ENCODE measurements around the gene SLC45A1. TPM values are rescaled to one million over a fixed set of nuclear protein-coding genes. Genes with fewer than 3 reads are reported as not detected.
A peak's percentile ranks its signal among the peaks of the same experiment; 100 is the strongest.

The SLC45A1 gene
- total RNA-seq, 4 donors from 2014 or later: 5.8 to 9.8 (median 6.7) TPM

DNA sequence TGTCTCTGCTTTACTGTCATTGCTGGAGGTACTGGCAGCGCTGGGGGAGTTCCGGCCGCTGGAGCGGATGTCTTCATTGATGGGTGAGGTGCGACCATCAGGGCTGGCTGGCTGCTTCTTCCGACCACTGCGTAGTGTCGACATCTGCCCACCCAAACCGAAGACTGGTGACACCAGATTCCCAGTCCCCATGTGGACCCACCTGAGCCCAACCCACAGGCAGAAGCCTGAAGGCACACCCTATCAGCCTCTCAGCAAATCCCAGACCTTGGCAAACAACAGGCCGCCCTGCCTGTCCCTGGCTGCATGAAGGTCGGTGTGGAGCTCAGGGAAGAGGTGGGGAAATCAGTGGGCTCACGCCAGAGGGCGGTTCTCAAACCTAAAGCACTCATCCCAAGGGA, 44.8 kb downstream of the SLC45A1 start:
- peaks cover 0 to 82% of the 10 kb centered on the region in 2 donors for H3K36me3 ChIP-seq
- ATAC-seq: peak; percentile 28
- TF ChIP-seq POLR2AphosphoS5 (IDR thresholded peaks at IDR 0.05): no peak
- TF ChIP-seq, protein P1, sequence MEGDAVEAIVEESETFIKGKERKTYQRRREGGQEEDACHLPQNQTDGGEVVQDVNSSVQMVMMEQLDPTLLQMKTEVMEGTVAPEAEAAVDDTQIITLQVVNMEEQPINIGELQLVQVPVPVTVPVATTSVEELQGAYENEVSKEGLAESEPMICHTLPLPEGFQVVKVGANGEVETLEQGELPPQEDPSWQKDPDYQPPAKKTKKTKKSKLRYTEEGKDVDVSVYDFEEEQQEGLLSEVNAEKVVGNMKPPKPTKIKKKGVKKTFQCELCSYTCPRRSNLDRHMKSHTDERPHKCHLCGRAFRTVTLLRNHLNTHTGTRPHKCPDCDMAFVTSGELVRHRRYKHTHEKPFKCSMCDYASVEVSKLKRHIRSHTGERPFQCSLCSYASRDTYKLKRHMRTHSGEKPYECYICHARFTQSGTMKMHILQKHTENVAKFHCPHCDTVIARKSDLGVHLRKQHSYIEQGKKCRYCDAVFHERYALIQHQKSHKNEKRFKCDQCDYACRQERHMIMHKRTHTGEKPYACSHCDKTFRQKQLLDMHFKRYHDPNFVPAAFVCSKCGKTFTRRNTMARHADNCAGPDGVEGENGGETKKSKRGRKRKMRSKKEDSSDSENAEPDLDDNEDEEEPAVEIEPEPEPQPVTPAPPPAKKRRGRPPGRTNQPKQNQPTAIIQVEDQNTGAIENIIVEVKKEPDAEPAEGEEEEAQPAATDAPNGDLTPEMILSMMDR (IDR thresholded peaks at IDR 0.05): no peak
- TF ChIP-seq POLR2A (IDR thresholded peaks at IDR 0.05): no peak
- TF ChIP-seq EP300 (IDR thresholded peaks at IDR 0.05): no peak
- no peaks in the 10 kb centered on the region for H3K27me3 ChIP-seq
- no peaks in the 10 kb centered on the region for H3K9me3 ChIP-seq
- no peak overlapping the region for H3K4me3 ChIP-seq
- H3K4me1 ChIP-seq: peaks cover 12 to 84% (median 40%) of the 10 kb centered on the region in 3 donors
- peak overlapping the region in 3 of 4 donors; percentile 74 to 94 (median 92) for H3K27ac ChIP-seq
- 73 to 83% methylated on average over 4 to 8 of the region's 13 CpGs for WGBS, 2 donors (ENCODE audit: low coverage in 1 of 2)

DNA sequence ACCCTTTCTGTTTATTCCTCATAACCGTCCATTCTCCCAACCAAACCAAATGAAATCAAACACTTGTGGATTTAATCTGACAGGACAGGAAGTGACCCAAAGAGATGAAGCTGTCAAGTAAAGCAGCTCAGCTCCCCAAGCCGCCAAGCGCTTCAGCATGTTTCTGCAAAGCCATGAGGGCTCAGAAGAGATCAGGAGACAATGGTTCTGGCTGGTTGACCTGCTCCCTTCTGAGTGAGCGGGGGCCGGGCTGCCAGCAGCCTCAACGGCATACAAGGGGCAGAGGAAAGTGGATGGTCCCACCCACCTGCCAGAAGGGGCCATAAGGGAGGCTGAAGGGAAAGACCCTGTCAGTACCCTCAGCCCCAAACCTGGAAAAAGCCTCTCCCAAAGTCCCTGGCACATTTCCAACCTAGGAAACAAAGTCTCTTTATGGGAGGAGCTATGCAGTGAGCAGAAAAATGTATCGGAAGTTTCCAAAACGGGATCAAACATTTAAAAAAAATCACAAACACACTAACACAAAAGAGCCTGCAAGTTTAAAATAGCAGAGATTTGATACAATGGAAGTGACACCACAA, 45.4 kb downstream of the SLC45A1 start:
- peak overlapping the region in 1 of 2 donors; percentile 15 for H3K4me3 ChIP-seq
- H3K4me1 ChIP-seq: peaks cover 12 to 84% (median 37%) of the 10 kb centered on the region in 3 donors
- TF ChIP-seq, protein P1 (IDR thresholded peaks at IDR 0.05): no peak
- TF ChIP-seq EP300 (IDR thresholded peaks at IDR 0.05): no peak
- TF ChIP-seq POLR2AphosphoS5 (IDR thresholded peaks at IDR 0.05): no peak
- no peak for TF ChIP-seq POLR2A (IDR thresholded peaks at IDR 0.05)
- H3K9me3 ChIP-seq: no peaks in the 10 kb centered on the region
- H3K27me3 ChIP-seq: no peaks in the 10 kb centered on the region
- peak overlapping the region; percentile 49 to 94 (median 90) for H3K27ac ChIP-seq
- 11 to 48% methylated on average over 4 to 5 of the region's 8 CpGs for whole genome bisulfite sequencing, 2 donors (ENCODE audit: low coverage in 1 of 2)
- peaks cover 0 to 76% of the 10 kb centered on the region in 2 donors for H3K36me3 ChIP-seq
- no peak for ATAC-seq

DNA sequence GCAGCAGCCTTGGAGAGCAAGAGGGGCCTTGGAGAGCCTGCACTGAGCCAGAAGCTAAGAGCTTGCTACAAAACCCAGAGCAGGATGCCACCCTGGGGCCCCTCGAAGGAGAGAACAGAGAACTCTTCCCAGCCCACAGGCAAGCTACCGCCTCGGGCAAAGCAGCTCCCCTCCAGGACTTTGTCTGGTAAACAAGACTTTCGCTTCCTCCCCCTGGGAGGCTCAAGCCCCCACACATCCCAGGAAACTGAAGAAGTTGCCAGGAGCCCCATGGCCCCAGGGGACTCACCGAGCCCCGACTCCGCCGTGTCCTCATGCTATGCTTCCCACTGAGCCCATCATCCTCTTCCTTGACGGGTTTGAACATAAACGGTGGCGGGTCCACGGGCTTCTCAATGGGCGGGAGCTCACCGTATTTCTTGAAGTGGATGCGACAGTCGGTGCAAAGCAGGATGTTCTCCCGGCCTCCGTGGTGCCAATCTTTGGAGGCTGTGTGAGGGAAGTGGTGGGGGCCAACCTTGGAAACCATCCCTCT, 45.9 kb downstream of the SLC45A1 start:
- H3K4me1 ChIP-seq: peaks cover 12 to 84% (median 40%) of the 10 kb centered on the region in 3 donors
- ATAC-seq: no peak
- no peak for TF ChIP-seq EP300 (IDR thresholded peaks at IDR 0.05)
- no peak for TF ChIP-seq POLR2AphosphoS5 (IDR thresholded peaks at IDR 0.05)
- TF ChIP-seq, protein P1 (IDR thresholded peaks at IDR 0.05): no peak
- no peak for TF ChIP-seq POLR2A (IDR thresholded peaks at IDR 0.05)
- WGBS, 2 donors (ENCODE audit: low coverage in 1 of 2): no CpG with 5 or more reads among the region's 18 CpGs
- H3K9me3 ChIP-seq: no peaks in the 10 kb centered on the region
- peak overlapping the region in 1 of 2 donors; percentile 15 for H3K4me3 ChIP-seq
- peak overlapping the region; percentile 49 to 94 (median 90) for H3K27ac ChIP-seq
- H3K27me3 ChIP-seq: no peaks in the 10 kb centered on the region
- H3K36me3 ChIP-seq: peaks cover 0 to 71% of the 10 kb centered on the region in 2 donors

DNA sequence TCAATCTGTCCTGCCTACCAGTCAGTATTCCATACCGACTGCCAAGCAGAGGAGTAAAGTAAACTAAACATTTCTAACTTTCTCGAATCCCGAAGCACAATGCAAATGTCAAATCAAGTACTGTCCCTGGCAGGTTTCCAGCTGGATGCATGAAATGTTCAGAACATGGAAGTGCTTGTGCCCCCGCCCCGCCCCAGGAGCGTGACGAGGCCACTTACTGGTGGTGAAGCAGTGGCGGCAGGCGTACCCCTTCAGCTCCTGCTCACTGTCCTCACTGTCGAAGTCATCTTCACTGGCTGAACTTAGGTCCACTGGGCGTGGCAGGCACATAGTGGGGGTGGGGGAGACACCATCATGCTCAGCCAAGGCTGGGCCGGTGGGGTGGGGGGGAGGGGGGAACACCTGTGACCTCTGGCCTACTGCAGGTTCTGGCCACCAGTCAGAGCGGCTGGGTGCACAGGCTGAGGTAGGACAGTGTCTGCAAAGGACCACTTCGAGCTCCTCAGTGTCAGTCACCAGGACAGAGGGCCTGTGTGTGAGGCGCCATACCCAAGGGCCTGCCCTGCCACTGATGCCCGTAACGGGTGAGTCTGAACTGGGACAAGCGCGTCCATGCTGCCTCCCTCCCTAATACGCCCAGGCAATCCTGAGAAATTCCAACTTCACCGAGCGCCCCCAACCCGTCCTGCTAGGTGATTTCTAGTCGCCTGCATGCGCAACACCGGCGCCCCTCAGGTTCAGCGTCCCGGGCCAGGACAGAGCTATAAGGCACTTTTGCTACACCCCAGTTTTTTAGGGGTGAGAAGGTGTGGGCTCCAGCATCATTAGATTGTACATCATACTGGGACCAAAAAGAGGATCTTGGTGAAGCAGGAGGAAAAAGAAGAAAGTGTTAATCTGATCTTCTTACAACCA, 46.9 kb downstream of the SLC45A1 start:
- WGBS, 2 donors (ENCODE audit: low coverage in 1 of 2): 13 to 76% methylated on average over 3 to 11 of the region's 29 CpGs
- peaks cover 12 to 89% (median 42%) of the 10 kb centered on the region in 3 donors for H3K4me1 ChIP-seq
- peak overlapping the region; percentile 49 to 94 (median 90) for H3K27ac ChIP-seq
- TF ChIP-seq, protein P1 (IDR thresholded peaks at IDR 0.05): no peak
- TF ChIP-seq POLR2AphosphoS5 (IDR thresholded peaks at IDR 0.05): peak; percentile 65
- H3K36me3 ChIP-seq: peaks cover 0 to 61% of the 10 kb centered on the region in 2 donors
- H3K9me3 ChIP-seq: no peaks in the 10 kb centered on the region
- ATAC-seq: peak; percentile 48
- H3K27me3 ChIP-seq: no peaks in the 10 kb centered on the region
- no peak overlapping the region for H3K4me3 ChIP-seq

Measured in gastroesophageal sphincter (tissue), 4 donors.